Activated CD8-positive, alpha-beta memory T cell treated with anti-CD3 and anti-CD28 coated beads for 36 hours (primary cell): ENCODE results near the gene TDG. TPM values are rescaled to one million over a fixed set of nuclear protein-coding genes. Genes with fewer than 3 reads are reported as not detected.
"Not testable (repeated sequence)": the region's sequence is repeated elsewhere in the genome, so short reads cannot be mapped to it uniquely, and the experiment has no call there.

Experiments used
- CTCF ChIA-PET: fragments of 350-600 bp; sonication (Branson Sonifier 250); formaldehyde crosslinking; loops from one replicate; lab custom pipeline; 2021; ENCODE audit warnings: antibody characterized with exemption; lab: Charles Lee
- POLR2A ChIA-PET: fragments of 350-600 bp; sonication (Branson Sonifier 250); formaldehyde crosslinking; loops from one replicate; lab custom pipeline; 2021; ENCODE audit warnings: antibody characterized with exemption; lab: Charles Lee
- total RNA-seq, 2 experiments: library from RNA; stranded (reverse); gene quantifications; one replicate each; pipeline ENCODE4 v1.2.3, GENCODE V29; 2021

Gene TDG
- total RNA-seq, 2 experiments from 2014 or later = 48.0 to 53.8 TPM

DNA sequence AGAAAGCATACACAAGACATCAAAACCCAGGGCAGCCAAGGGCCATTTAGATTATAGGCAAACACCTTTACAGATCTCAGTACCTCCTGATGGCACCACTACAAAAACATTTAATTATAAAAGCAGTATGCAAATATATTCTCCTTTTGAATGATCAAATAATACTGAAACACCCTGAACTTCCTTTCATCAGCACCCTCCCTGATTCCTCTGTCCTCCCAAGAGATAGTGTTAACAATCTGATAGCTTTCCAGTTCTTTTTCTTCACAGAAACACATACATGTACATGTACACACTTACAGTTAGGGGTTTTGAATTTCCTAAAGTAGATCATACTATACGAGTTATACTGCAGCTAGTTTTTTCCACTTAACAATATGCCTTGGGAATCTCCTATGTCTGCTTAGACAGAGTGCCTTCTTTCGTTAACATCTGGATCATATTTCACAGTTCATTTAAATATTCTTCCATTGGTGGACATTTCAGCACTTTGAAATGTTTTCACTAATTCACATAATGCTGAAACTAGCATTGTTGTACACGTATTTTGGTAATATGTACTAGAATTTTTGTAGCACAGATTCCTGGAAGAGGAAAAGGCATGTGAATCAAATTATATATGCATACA is 35.2 kb downstream of the TDG start:
- ChIA-PET POLR2A (no interaction called here), CTCF (no interaction called here)

DNA sequence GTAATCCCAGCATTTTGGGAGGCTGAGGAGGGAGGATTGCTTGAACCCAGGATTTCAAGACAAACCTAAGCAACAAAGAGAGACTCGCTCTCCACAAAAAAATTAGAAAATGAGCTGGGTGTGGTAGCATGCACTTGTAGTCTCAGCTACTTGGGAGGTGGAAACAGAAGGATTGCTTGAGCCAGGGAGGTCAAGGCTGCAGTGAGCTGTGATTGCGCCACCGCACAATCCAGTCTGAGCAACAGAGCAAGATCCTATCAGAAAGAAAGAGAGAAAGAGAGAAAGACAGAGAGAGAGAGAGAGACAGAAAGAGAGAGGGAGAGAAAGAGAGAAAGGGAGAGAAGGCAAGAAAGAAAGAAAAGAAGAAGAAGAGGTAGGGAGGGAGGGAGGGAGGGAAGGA is 37.0 kb downstream of the TDG start:
- ChIA-PET CTCF (no interaction called here), POLR2A (no interaction called here)

DNA sequence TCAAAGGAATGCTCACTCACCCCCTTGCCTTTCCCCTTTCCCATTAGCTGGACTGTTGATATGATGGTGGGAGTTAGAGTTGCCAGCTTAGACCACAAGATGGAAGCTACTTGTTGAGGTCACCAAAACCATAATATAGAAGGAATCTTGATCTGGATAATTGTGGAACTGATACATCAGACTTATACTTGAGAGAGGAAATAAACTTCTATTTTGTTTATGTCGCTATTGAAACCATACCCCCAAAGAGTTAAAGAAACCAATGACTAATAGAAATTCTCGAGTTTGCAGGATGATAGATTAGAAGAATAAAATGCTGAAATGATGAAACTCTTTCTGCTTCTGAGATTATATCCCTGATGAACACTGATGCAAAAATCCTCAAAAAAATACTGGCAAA is 37.9 kb downstream of the TDG start:
- ChIA-PET CTCF (no interaction called here), POLR2A (no interaction called here)

DNA sequence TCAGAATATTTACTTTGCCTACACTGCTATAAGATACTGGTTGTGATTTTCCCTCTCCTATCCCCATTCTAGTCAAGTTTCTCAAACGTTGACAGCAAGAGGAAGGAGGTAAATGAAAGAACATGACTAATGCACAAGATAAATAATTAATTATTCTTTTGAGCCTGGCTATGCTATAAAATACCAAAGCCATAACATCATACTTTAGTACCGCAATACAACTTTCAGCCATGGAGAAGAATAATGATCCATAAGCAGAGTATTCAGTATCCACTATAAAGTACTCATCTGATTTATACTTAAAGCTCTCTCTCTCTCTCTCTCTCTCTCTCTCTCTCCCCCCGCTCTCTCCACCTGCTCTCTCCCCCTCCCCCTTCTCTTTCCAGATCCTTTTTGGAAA is 41.3 kb downstream of the TDG start:
- CTCF ChIA-PET = no interaction called here

DNA sequence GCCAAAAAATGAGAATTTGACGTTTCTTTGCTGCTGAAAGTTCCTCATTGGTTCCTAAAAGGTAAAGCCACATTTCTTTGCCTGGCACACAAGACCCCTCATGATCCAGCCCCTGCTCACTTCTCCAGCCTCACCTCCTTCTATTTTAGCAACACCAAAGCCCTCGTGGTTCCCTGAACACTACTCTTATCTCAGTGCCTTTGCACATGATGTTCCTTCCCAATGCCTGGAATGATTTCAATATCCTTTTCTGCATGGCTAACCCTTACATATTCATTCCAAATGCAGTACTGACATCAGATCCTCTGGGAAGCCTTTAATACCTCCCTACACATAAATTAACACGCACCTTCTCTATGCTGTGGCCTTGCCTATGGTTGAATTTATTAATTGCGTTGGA is 44.4 kb downstream of the TDG start:
- POLR2A ChIA-PET = no interaction called here
- CTCF ChIA-PET = no interaction called here

More for the DNA sequence above, 41.3 kb downstream of the TDG start:
- POLR2A ChIA-PET = no interaction called here

DNA sequence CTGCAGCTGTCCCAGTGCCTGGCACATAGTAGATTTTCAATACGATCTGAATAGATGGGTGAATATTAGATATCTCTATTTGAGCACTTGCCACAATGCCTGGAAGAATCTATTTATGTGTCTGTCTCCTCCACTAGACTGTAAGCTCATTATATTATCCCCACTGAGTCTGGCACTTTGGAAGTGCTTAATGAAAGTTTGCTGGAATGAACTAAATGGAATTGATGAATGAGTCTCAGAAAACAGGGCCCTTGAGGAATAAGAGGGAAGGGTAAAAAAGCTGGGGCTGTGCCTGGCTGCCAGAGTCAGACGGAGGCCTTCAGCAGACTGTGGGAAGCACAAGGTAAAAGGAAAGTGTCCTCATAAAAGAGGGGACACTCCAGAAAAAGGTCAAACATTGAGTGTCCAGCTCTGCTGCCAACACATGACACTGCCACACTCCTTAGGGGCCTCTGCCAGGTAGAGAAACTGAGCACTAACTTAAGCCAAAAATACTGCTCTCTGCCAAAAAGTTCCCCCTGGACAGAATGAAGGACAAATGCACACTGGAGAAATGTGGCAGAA is 45.0 kb downstream of the TDG start:
- ChIA-PET CTCF (no interaction called here), POLR2A (no interaction called here)

DNA sequence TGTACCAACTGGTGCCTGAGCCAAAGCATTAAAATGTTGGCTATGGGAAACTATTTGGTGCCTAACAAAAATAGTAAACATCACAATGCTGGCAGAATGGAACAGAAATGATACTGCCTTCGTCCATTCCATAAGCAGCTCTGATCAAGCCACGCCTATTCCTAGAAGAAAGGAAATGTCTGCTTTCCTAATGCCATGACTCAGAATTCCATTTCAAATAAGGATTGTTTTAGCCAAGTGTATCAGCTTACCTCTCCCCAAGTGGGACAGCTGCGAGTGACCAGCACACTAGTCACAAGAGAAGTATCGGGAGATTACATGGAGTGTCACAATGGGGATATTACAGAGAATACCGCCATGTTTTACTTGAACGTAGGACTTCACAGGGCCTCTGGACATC is 45.6 kb downstream of the TDG start:
- ChIA-PET CTCF (no interaction called here), POLR2A (no interaction called here)

DNA sequence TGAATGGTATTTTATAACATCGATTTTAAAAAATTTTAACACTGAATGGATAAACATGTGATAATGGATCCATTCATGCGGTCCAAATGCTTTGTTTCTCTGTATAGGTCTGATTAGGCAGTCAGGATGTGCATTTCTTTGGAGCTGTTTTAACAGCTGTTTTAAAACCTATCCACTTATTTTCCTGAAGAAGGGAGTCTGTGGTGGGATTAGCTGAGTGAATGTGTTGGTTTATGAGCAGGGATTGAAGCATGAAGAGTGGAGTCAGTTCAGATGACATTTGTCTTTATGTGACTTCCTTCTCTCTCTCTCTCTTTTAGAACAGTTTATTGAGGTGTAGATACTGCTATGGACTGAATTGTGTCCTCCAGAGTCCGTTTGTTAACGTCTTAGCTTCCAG is 46.7 kb downstream of the TDG start:
- CTCF ChIA-PET = no interaction called here
- POLR2A ChIA-PET = no interaction called here

DNA sequence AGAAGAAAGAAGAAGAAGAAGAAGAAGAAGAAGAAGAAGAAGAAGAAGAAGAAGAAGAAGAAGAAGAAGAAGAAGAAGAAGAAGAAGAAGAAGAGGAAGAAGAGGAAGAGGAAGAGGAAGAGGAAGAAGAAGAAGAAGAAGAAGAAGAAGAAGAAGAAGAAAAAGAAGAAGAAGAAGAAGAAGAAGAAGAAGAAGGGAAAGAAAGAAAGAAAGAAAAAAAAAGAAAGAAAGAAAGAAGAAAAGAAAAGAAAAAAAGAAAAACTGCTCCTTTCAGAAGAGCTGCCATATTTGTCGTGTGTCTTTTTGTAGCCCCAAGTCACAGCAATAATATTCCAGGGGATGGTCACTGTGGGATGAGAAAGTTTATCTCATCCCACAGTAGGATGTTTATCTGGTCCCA is 56.2 kb downstream of the TDG start:
- POLR2A ChIA-PET, CTCF ChIA-PET: not testable (repeated sequence)

DNA sequence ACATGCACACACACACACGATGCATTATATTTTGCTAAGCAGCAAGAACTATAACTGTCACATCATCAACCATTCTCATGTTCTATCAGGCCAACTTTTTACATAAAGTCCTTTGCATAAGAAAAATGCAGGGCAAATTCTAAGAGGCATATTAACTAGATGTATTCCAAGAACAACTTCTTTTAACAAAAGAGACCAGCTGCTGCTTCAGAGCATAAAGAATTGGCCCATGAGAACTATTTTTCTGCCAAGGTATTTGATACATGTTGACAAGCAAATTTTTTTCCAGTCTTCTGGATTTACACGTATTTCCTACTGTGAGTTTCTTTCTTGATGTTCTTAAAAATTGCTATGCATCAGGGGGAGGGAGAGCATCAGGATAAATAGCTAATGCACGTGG is 57.1 kb downstream of the TDG start:
- ChIA-PET CTCF (no interaction called here), POLR2A (no interaction called here)

DNA sequence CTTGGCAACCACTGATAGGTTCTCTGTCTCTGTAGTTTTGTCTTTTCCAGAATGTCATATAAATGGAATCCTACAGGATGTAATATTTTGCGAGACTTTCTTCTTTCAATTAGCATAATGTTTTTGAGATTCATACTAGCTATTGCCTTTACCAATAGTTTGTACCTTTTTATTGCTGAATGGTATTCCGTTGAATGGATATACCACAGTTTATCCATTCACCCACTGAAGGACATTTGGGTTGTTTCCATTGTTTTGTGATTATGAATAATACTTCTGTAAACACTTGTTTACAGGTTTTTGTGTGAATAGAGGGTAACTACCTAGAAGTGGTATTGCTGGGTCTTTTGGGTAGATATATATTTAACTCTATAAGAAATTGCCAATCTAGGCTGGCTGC is 58.0 kb downstream of the TDG start:
- POLR2A ChIA-PET = no interaction called here
- CTCF ChIA-PET = no interaction called here

DNA sequence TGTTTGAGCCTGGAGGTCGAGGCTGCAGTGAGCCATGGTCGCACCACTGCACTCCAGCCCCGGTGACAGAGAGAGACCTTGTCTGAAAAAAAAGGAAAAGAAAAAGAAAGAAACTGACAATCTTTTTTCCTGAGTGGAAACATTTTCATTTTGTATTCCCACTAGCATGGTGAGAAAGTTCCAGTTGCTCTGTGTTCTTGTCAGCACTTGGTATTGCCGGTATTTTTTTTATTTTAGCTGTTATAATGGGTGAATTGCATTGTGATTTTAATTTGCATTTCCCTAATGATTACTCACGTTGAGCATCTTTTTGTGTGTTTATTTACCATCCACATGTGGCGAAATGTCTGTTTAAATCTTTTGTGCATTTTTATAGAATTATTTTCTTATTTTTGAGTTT is 58.7 kb downstream of the TDG start:
- CTCF ChIA-PET = no interaction called here

DNA sequence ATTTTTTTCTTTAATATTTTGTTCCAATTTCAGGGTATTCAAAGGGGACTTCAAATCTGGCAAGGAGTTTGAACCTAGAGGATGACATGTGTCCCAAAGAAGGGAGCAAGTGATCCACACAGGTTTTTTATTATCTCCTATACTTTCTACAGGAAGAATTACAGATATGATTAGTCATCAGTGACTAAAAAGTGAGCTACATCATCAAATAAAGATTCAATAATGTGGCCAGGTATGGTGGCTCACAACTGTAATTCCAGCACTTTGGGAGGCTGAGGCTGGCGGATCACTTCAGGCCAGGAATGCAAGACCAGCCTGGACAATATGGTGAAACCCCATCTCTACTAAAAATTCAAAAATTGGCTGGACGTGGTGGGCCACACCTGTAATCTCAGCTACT is 60.1 kb downstream of the TDG start:
- CTCF ChIA-PET = no interaction called here
- POLR2A ChIA-PET = no interaction called here

More for the DNA sequence above, 58.7 kb downstream of the TDG start:
- POLR2A ChIA-PET = no interaction called here

DNA sequence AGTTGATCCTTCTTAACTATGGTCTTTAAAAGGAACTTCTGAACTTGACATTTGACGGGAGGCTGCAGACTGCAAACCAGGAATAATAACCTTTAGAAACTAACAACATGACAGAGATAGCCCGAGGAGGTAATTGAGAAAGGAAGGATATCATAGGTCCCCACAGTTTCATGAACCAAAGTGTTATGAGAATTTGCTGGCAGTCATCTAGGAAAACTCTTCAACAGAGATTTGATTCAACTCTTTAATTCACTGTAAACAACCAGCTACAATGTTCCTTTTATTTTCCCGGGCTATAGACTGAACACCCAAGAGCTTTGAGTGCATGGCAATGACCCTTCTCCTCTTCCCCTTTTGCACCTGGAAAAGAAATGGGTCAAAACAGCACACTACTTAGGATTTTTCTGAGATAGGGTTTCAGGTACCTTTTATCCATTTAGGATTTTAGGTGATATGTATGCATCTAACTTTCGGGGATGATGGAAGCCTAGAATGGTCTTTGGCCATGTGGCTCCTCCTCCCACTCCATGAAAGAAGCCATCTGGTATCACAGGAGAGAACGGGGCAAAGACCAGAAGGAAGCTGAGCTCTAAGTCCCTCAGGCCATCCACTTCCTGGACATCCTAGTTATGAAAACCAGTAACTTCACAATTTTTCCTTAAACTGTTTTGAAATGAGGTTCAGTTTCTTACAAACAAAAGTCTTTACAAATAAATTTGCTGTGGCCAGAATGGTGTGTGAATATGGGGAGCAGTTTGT is 61.3 kb downstream of the TDG start:
- CTCF ChIA-PET = no interaction called here
- POLR2A ChIA-PET = no interaction called here

DNA sequence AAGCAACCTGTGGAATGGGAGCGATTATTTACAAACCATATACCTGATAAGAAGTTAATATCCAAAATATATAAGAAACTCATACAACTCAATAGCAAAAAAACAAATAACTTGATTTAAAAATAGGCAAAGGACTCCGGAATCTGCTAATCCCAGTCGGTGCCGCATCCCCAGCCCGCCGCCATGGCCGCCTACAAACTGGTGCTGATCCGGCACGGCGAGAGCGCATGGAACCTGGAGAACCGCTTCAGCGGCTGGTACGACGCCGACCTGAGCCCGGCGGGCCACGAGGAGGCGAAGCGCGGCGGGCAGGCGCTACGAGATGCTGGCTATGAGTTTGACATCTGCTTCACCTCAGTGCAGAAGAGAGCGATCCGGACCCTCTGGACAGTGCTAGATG is 64.9 kb downstream of the TDG start:
- CTCF ChIA-PET, POLR2A ChIA-PET: not testable (repeated sequence)

DNA sequence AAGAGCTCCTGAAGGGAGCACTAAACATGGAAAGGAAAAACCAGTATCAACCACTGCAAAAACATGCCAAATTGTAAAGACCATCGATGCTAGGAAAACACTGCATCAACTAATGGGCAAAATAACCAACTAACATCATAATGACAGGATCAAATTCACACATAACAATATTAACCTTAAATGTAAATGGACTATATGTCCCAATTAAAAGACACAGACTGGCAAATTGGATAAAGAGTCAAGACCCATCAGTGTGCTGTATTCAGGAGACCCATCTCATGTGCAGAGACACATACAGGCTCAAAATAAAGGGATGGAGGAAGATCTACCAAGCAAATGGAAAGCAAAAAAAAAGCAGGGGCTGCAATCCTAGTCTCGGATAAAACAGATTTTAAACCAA is 70.5 kb downstream of the TDG start:
- POLR2A ChIA-PET = not testable (repeated sequence)

More for the DNA sequence above, 70.5 kb downstream of the TDG start:
- CTCF ChIA-PET = not testable (repeated sequence)

Other genes starting within 250 kb of the TDG start
- gene NT5DC3, start 124.6 kb upstream of the TDG start, total RNA-seq = 10 to 100 TPM; 12.3 to 12.7 TPM
- 100 to 1,000 TPM; 502 to 514 TPM for gene HSP90B1, start 35.5 kb upstream of the TDG start, total RNA-seq
- under 1 TPM; 0.10 to 0.13 TPM for gene GLT8D2, start 84.3 kb downstream of the TDG start, total RNA-seq
- 10 to 100 TPM; 10.2 to 10.6 TPM for gene HCFC2, start 98.7 kb downstream of the TDG start, total RNA-seq
- 10 to 100 TPM; 26.2 to 29.6 TPM for gene NFYB, start 172.3 kb downstream of the TDG start, total RNA-seq
- 100 to 1,000 TPM; 112 to 120 TPM for gene TXNRD1, start 249.9 kb downstream of the TDG start, total RNA-seq